Fibroblast of lung (primary cell): ENCODE data around the gene RPL22. TPM values are rescaled to one million over a fixed set of nuclear protein-coding genes. Genes with fewer than 3 reads are reported as not detected.

Experiments used
- DNase-seq, 2 donors: peaks; one replicate each; pipeline versions ENCODE4 v3.0.0 to v3.0.0-alpha.2; 2010; ENCODE audit warnings: low read depth in 2 of 2
- H2AFZ ChIP-seq: 2 replicates; pipeline ENCODE4 v1.5.1; 2012; ENCODE audit warnings: low read length, control low read depth, inconsistent platforms
- H3K27ac ChIP-seq: 2 replicates; pipeline ENCODE4 v1.5.1; 2011; ENCODE audit warnings: low read length, control low read depth; ENCODE audit not compliant: insufficient read depth
- H3K27me3 ChIP-seq: 2 replicates; pipeline ENCODE4 v1.5.1; 2011; ENCODE audit warnings: mild to moderate bottlenecking, low read length; ENCODE audit not compliant: control insufficient read depth, insufficient read depth
- H3K36me3 ChIP-seq: 2 replicates; pipeline ENCODE4 v1.5.1; 2011; ENCODE audit warnings: low read length; ENCODE audit not compliant: control insufficient read depth, insufficient read depth
- H3K4me1 ChIP-seq: 2 replicates; pipeline ENCODE4 v1.5.1; 2011; ENCODE audit warnings: low read length; ENCODE audit not compliant: control insufficient read depth, insufficient read depth; ENCODE audit errors: extremely low read depth
- H3K4me2 ChIP-seq: 2 replicates; pipeline ENCODE4 v1.5.1; 2011; ENCODE audit warnings: low read length, control low read depth; ENCODE audit not compliant: insufficient read depth; ENCODE audit errors: extremely low read depth
- H3K4me3 ChIP-seq, 4 experiments: fragments of 200-600 bp in 1 of 4; sonication (generic) in 1 of 4; replicated peaks in 1 of 4; 2 replicates each; pipeline ENCODE4 v1.5.1; 2011 to 2016; ENCODE audit warnings: low read length in 4 of 4, low read depth in 3 of 4, mild to moderate bottlenecking in 3 of 4, control low read depth in 2 of 4, inconsistent platforms in 1 of 4, mixed read lengths in 1 of 4; ENCODE audit not compliant: insufficient read depth in 1 of 4; ENCODE audit errors: control extremely low read depth in 1 of 4
- H3K79me2 ChIP-seq: 2 replicates; pipeline ENCODE4 v1.5.1; 2012; ENCODE audit warnings: mild to moderate bottlenecking, low read length, inconsistent platforms; ENCODE audit not compliant: control insufficient read depth, insufficient read depth
- H3K9ac ChIP-seq: 2 replicates; pipeline ENCODE4 v1.5.1; 2011; ENCODE audit warnings: mild to moderate bottlenecking, low read length, control low read depth; ENCODE audit not compliant: insufficient read depth
- H3K9me3 ChIP-seq: 2 replicates; pipeline ENCODE4 v1.5.1; 2012; ENCODE audit warnings: low read depth, low read length; ENCODE audit not compliant: control insufficient read depth, insufficient read depth
- H4K20me1 ChIP-seq: 2 replicates; pipeline ENCODE4 v1.5.1; 2011; ENCODE audit warnings: low read length; ENCODE audit not compliant: control insufficient read depth, insufficient read depth; ENCODE audit errors: extremely low read depth
- EZH2 ChIP-seq: IDR thresholded peaks from 2 replicates; pipeline ENCODE4 v1.5.1; 2012; ENCODE audit warnings: low read length, control low read depth, mild to moderate bottlenecking; ENCODE audit errors: missing control alignments
- polyA plus RNA-seq, 2 donors: library from polyadenylated mRNA; depleted of rRNA in 1 of 2; stranded (reverse) in 1 of 2; unstranded in 1 of 2; fragments of >200 nt; gene quantifications; 2 replicates each; pipeline ENCODE4 v1.2.1, GENCODE V29; 2011 to 2012; ENCODE audit warnings: missing spikeins in 1 of 2
- total RNA-seq: library from RNA; depleted of rRNA; stranded (reverse); fragments of >200 nt; gene quantifications from 2 replicates; pipeline ENCODE4 v1.2.1, GENCODE V29; 2014
- TF ChIP-seq, protein P1 (sequence below), 2 donors: IDR thresholded peaks in 1 of 2; conservative IDR thresholded peaks in 1 of 2; 1 replicate in 1 of 2; 2 replicates in 1 of 2; pipeline ENCODE4 v1.5.1; 2011 to 2012; ENCODE audit warnings: low read length in 2 of 2, control low read depth in 1 of 2, inconsistent platforms in 1 of 2, low read depth in 1 of 2, mild to moderate bottlenecking in 1 of 2

Gene RPL22
- total and polyA plus RNA-seq, 2 donors (not counting 1 experiment from before 2014, with no cell fraction given) = 159 to 369 TPM

DNA sequence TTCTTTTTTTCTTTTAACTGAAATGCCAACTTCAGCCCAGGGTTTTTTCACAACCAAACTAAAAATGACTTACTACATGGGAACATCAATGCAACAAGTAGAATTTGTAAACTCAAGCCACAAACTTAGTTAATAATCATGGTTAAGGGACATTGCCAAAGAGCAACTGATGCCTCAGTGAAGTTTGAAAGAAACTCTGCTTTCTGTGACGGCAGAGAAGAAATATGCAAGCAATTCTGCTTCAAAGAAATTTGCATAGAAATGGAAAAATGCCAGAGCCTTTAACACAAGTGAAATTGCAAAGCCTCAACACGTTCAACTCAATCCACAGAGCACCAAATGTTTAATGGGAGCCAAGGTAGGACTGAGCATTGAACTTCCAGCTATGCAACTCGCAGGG is 14.2 kb downstream of the RPL22 start:
- H3K36me3 ChIP-seq = peaks cover 5% of the 10 kb centered on the region
- peaks cover 6% of the 10 kb centered on the region for H3K27me3 ChIP-seq
- no peaks in the 10 kb centered on the region for H4K20me1 ChIP-seq

DNA sequence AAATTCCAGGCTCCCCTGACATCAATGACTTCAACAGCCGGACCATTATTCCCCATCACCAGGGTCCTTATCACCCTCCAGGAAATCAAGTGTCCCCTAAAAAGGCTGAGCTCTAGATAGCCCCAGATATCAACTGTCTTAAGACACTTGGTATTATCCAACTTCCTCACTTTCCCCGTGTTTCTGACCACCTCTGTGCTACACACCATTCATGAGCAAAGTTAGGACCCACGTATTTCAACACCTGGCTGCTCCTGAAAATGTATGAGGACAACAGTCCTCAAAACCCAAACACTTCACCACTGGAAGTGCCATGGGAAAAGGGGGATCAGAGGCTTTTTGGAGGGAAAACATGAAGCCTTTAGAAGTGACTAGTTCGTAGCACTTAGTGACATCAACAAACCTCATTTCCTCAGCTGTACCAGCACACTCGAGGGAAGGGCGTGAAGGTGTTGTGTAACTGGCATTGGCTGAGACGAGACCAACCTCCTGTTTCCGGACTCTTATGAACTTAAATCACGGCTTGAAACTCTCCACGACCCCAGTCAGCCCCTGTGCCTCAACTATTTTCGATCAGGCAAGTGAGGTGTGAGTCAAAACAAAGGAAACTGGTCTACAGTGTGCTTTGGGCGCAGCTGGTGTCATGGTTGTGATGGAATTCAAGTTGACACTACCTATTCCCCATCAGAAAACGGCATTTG is 15.2 kb downstream of the RPL22 start:
- H2AFZ ChIP-seq = no peak overlapping the region
- H3K4me1 ChIP-seq = peaks cover 6% of the 10 kb centered on the region
- H3K27ac ChIP-seq = no peak overlapping the region
- TF ChIP-seq, protein P1, sequence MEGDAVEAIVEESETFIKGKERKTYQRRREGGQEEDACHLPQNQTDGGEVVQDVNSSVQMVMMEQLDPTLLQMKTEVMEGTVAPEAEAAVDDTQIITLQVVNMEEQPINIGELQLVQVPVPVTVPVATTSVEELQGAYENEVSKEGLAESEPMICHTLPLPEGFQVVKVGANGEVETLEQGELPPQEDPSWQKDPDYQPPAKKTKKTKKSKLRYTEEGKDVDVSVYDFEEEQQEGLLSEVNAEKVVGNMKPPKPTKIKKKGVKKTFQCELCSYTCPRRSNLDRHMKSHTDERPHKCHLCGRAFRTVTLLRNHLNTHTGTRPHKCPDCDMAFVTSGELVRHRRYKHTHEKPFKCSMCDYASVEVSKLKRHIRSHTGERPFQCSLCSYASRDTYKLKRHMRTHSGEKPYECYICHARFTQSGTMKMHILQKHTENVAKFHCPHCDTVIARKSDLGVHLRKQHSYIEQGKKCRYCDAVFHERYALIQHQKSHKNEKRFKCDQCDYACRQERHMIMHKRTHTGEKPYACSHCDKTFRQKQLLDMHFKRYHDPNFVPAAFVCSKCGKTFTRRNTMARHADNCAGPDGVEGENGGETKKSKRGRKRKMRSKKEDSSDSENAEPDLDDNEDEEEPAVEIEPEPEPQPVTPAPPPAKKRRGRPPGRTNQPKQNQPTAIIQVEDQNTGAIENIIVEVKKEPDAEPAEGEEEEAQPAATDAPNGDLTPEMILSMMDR (conservative IDR thresholded peaks at IDR 0.05 in 1 of 2, IDR thresholded peaks at IDR 0.05 in 1 of 2; ENCODE audit: low read depth in 1 of 2, low read length in 2 of 2) = no peak
- no peak for TF ChIP-seq EZH2
- H3K79me2 ChIP-seq = peaks cover 18% of the 10 kb centered on the region
- no peaks in the 10 kb centered on the region for H3K9me3 ChIP-seq
- no peak overlapping the region for H3K4me2 ChIP-seq
- H4K20me1 ChIP-seq = no peaks in the 10 kb centered on the region
- no peak overlapping the region for H3K4me3 ChIP-seq
- peaks cover 3% of the 10 kb centered on the region for H3K36me3 ChIP-seq
- peaks cover 6% of the 10 kb centered on the region for H3K27me3 ChIP-seq
- H3K9ac ChIP-seq = no peak overlapping the region
- DNase-seq = no peak

More for the DNA sequence above, 14.2 kb downstream of the RPL22 start:
- Histone ChIP-seq H2AFZ (no peak overlapping the region), H3K4me1 (peaks cover 6% of the 10 kb centered on the region), H3K4me2 (peak overlapping the region; percentile 15), H3K27ac (peak overlapping the region; percentile 32), H3K9me3 (no peaks in the 10 kb centered on the region), H3K9ac (no peak overlapping the region), H3K4me3 (no peak overlapping the region), H3K79me2 (peaks cover 22% of the 10 kb centered on the region)
- TF ChIP-seq EZH2 = no peak
- TF ChIP-seq, protein P1 (conservative IDR thresholded peaks at IDR 0.05 in 1 of 2, IDR thresholded peaks at IDR 0.05 in 1 of 2; ENCODE audit: low read depth in 1 of 2, low read length in 2 of 2) = no peak
- peak; percentile 76 to 86 for DNase-seq

DNA sequence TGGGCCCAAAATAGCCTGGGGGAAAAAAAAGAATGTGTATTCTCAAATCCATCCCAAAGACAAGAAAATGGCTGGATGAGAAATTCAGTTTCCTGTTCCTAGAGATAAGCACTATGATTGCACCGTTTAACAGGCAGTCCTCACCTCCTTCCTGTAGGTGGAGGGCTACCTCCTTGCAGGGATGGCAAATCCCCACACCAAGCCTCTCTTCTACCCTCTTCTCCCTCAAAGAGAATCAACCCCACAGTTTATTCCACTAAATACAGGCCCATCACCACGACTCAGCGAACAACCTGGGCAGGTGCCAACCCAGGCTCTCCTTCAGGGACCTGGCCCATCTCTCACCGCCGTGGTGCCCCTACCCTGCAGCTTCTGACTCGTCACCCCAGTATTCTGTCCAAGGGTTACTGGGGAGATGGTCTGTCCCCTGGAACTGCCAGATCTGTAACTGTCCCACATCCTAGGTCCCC is 15.8 kb downstream of the RPL22 start:
- peaks cover 6% of the 10 kb centered on the region for H3K4me1 ChIP-seq
- H3K9me3 ChIP-seq = no peaks in the 10 kb centered on the region
- H3K4me2 ChIP-seq = no peak overlapping the region
- peaks cover 13% of the 10 kb centered on the region for H3K79me2 ChIP-seq
- peaks cover 3% of the 10 kb centered on the region for H3K36me3 ChIP-seq
- H3K27ac ChIP-seq = no peak overlapping the region
- no peak for TF ChIP-seq EZH2
- TF ChIP-seq, protein P1 (conservative IDR thresholded peaks at IDR 0.05 in 1 of 2, IDR thresholded peaks at IDR 0.05 in 1 of 2; ENCODE audit: low read depth in 1 of 2, low read length in 2 of 2) = no peak
- no peak overlapping the region for H2AFZ ChIP-seq
- no peak for DNase-seq
- no peaks in the 10 kb centered on the region for H4K20me1 ChIP-seq
- peaks cover 13% of the 10 kb centered on the region for H3K27me3 ChIP-seq
- H3K4me3 ChIP-seq = no peak overlapping the region
- H3K9ac ChIP-seq = no peak overlapping the region
